Measurements from ENCODE around the gene ADGRD1.

ADGRD1 gene

GRCh38 chr12:131020326-131021153 is 66.8 kb downstream of the ADGRD1 start:
- H3K4me1 ChIP-seq (ENCODE audit: control insufficient read depth, insufficient read depth, low read length): no peaks in the 10 kb centered on the region
- peaks cover 3% of the 10 kb centered on the region for H3K27me3 ChIP-seq (replicated peaks; ENCODE audit: control insufficient read depth, insufficient read depth, low read length)

GRCh38 chr12:131021154-131021541 is 67.4 kb downstream of the ADGRD1 start:
- no peak for DNase-seq (ENCODE audit: low read depth)
- Histone ChIP-seq H3K27me3 (replicated peaks; ENCODE audit: control insufficient read depth, insufficient read depth, low read length) (peaks cover 3% of the 10 kb centered on the region), H3K9ac (ENCODE audit: low read length) (no peak overlapping the region), H3K36me3 (ENCODE audit: control insufficient read depth, insufficient read depth, low read length, severe bottlenecking) (peaks cover under 1% of the 10 kb centered on the region), H3K9me3 (ENCODE audit: control insufficient read depth, low read length) (no peaks in the 10 kb centered on the region), H3K4me1 (ENCODE audit: control insufficient read depth, insufficient read depth, low read length) (no peaks in the 10 kb centered on the region), H3K4me3 (ENCODE audit: low read length) (no peak overlapping the region)

More at GRCh38 chr12:131020326-131021153, 66.8 kb downstream of the ADGRD1 start:
- Histone ChIP-seq H3K9me3 (ENCODE audit: control insufficient read depth, low read length) (no peaks in the 10 kb centered on the region), H3K36me3 (ENCODE audit: control insufficient read depth, insufficient read depth, low read length, severe bottlenecking) (peaks cover 4% of the 10 kb centered on the region), H3K4me3 (ENCODE audit: low read length) (no peak overlapping the region), H3K9ac (ENCODE audit: low read length) (no peak overlapping the region)
- DNase-seq (ENCODE audit: low read depth): no peak

- Histone ChIP-seq H3K27me3 (replicated peaks; ENCODE audit: control insufficient read depth, insufficient read depth, low read length) (peaks cover 6% of the 10 kb centered on the region), H3K36me3 (ENCODE audit: control insufficient read depth, insufficient read depth, low read length, severe bottlenecking) (no peaks in the 10 kb centered on the region), H3K9ac (ENCODE audit: low read length) (no peak overlapping the region), H3K4me3 (ENCODE audit: low read length) (no peak overlapping the region), H3K9me3 (ENCODE audit: control insufficient read depth, low read length) (no peaks in the 10 kb centered on the region), H3K4me1 (ENCODE audit: control insufficient read depth, insufficient read depth, low read length) (no peaks in the 10 kb centered on the region)
- no peak for DNase-seq (ENCODE audit: low read depth)
Observed at GRCh38 chr12:131024026-131024425, 70.3 kb downstream of the ADGRD1 start.

- Histone ChIP-seq H3K27me3 (replicated peaks; ENCODE audit: control insufficient read depth, insufficient read depth, low read length) (peaks cover 6% of the 10 kb centered on the region), H3K9me3 (ENCODE audit: control insufficient read depth, low read length) (no peaks in the 10 kb centered on the region), H3K4me1 (ENCODE audit: control insufficient read depth, insufficient read depth, low read length) (no peaks in the 10 kb centered on the region), H3K4me3 (ENCODE audit: low read length) (no peak overlapping the region), H3K9ac (ENCODE audit: low read length) (no peak overlapping the region), H3K36me3 (ENCODE audit: control insufficient read depth, insufficient read depth, low read length, severe bottlenecking) (no peaks in the 10 kb centered on the region)
- no peak for DNase-seq (ENCODE audit: low read depth)
Observed at GRCh38 chr12:131024721-131025120, 71.0 kb downstream of the ADGRD1 start.

- H3K4me1 ChIP-seq (ENCODE audit: control insufficient read depth, insufficient read depth, low read length): no peaks in the 10 kb centered on the region
- H3K36me3 ChIP-seq (ENCODE audit: control insufficient read depth, insufficient read depth, low read length, severe bottlenecking): no peaks in the 10 kb centered on the region
- no peak overlapping the region for H3K4me3 ChIP-seq (ENCODE audit: low read length)
- no peak for DNase-seq (ENCODE audit: low read depth)
- no peaks in the 10 kb centered on the region for H3K9me3 ChIP-seq (ENCODE audit: control insufficient read depth, low read length)
- no peak overlapping the region for H3K9ac ChIP-seq (ENCODE audit: low read length)
- H3K27me3 ChIP-seq (replicated peaks; ENCODE audit: control insufficient read depth, insufficient read depth, low read length): peaks cover 6% of the 10 kb centered on the region
Observed at GRCh38 chr12:131025234-131025633, 71.5 kb downstream of the ADGRD1 start.

- Histone ChIP-seq H3K4me3 (ENCODE audit: low read length) (no peak overlapping the region), H3K4me1 (ENCODE audit: control insufficient read depth, insufficient read depth, low read length) (no peaks in the 10 kb centered on the region), H3K9me3 (ENCODE audit: control insufficient read depth, low read length) (no peaks in the 10 kb centered on the region), H3K9ac (ENCODE audit: low read length) (no peak overlapping the region), H3K27me3 (replicated peaks; ENCODE audit: control insufficient read depth, insufficient read depth, low read length) (peaks cover 6% of the 10 kb centered on the region), H3K36me3 (ENCODE audit: control insufficient read depth, insufficient read depth, low read length, severe bottlenecking) (no peaks in the 10 kb centered on the region)
- no peak for DNase-seq (ENCODE audit: low read depth)
Observed at GRCh38 chr12:131025939-131026702, 72.4 kb downstream of the ADGRD1 start.

- no peaks in the 10 kb centered on the region for H3K36me3 ChIP-seq (ENCODE audit: control insufficient read depth, insufficient read depth, low read length, severe bottlenecking)
- H3K4me3 ChIP-seq (ENCODE audit: low read length): no peak overlapping the region
- H3K27me3 ChIP-seq (replicated peaks; ENCODE audit: control insufficient read depth, insufficient read depth, low read length): peaks cover 6% of the 10 kb centered on the region
- no peaks in the 10 kb centered on the region for H3K9me3 ChIP-seq (ENCODE audit: control insufficient read depth, low read length)
- no peaks in the 10 kb centered on the region for H3K4me1 ChIP-seq (ENCODE audit: control insufficient read depth, insufficient read depth, low read length)
- H3K9ac ChIP-seq (ENCODE audit: low read length): no peak overlapping the region
- no peak for DNase-seq (ENCODE audit: low read depth)
Observed at GRCh38 chr12:131026754-131027153, 73.0 kb downstream of the ADGRD1 start.

- H3K27me3 ChIP-seq (replicated peaks; ENCODE audit: control insufficient read depth, insufficient read depth, low read length): peaks cover 3% of the 10 kb centered on the region
- H3K36me3 ChIP-seq (ENCODE audit: control insufficient read depth, insufficient read depth, low read length, severe bottlenecking): no peaks in the 10 kb centered on the region
- H3K9me3 ChIP-seq (ENCODE audit: control insufficient read depth, low read length): no peaks in the 10 kb centered on the region
- no peak overlapping the region for H3K4me3 ChIP-seq (ENCODE audit: low read length)
- DNase-seq (ENCODE audit: low read depth): no peak
- no peak overlapping the region for H3K9ac ChIP-seq (ENCODE audit: low read length)
- H3K4me1 ChIP-seq (ENCODE audit: control insufficient read depth, insufficient read depth, low read length): no peaks in the 10 kb centered on the region
Observed at GRCh38 chr12:131027264-131027663, 73.6 kb downstream of the ADGRD1 start.

GRCh38 chr12:131027876-131028586 is 74.3 kb downstream of the ADGRD1 start:
- Histone ChIP-seq H3K4me3 (ENCODE audit: low read length) (no peak overlapping the region), H3K4me1 (ENCODE audit: control insufficient read depth, insufficient read depth, low read length) (no peaks in the 10 kb centered on the region), H3K36me3 (ENCODE audit: control insufficient read depth, insufficient read depth, low read length, severe bottlenecking) (no peaks in the 10 kb centered on the region), H3K9ac (ENCODE audit: low read length) (no peak overlapping the region), H3K9me3 (ENCODE audit: control insufficient read depth, low read length) (no peaks in the 10 kb centered on the region), H3K27me3 (replicated peaks; ENCODE audit: control insufficient read depth, insufficient read depth, low read length) (peaks cover 3% of the 10 kb centered on the region)
- no peak for DNase-seq (ENCODE audit: low read depth)

- H3K4me1 ChIP-seq (ENCODE audit: control insufficient read depth, insufficient read depth, low read length): no peaks in the 10 kb centered on the region
- H3K4me3 ChIP-seq (ENCODE audit: low read length): no peak overlapping the region
- DNase-seq (ENCODE audit: low read depth): no peak
- H3K36me3 ChIP-seq (ENCODE audit: control insufficient read depth, insufficient read depth, low read length, severe bottlenecking): no peaks in the 10 kb centered on the region
- H3K9ac ChIP-seq (ENCODE audit: low read length): no peak overlapping the region
- H3K27me3 ChIP-seq (replicated peaks; ENCODE audit: control insufficient read depth, insufficient read depth, low read length): peaks cover 3% of the 10 kb centered on the region
- H3K9me3 ChIP-seq (ENCODE audit: control insufficient read depth, low read length): no peaks in the 10 kb centered on the region
Observed at GRCh38 chr12:131028587-131029338, 75.1 kb downstream of the ADGRD1 start.
